Suprapubic skin (tissue), 3 donors: Measurements from ENCODE around the gene MAPK7.

ENCODE experiments used
- CTCF ChIP-seq, 2 donors: fragments of 200-600 bp in 1 of 2; fragments of 450-650 bp in 1 of 2; sonication (generic) in 1 of 2; IDR thresholded peaks; one replicate each; pipeline ENCODE4 v1.5.1; 2016 to 2019; ENCODE audit warnings: antibody characterized with exemption in 2 of 2, mild to moderate bottlenecking in 1 of 2, moderate library complexity in 1 of 2
- EP300 ChIP-seq: sonication (generic); formaldehyde crosslinking; IDR thresholded peaks from one replicate; pipeline ENCODE4 v1.6.1; 2017; ENCODE audit warnings: antibody characterized with exemption
- POLR2A ChIP-seq, 2 donors: fragments of 450-650 bp; IDR thresholded peaks; one replicate each; pipeline ENCODE4 v1.6.1; 2017; ENCODE audit warnings: antibody characterized with exemption in 2 of 2, mild to moderate bottlenecking in 2 of 2, moderate library complexity in 2 of 2

GRCh38 chr17:19370493-19370960 is 7.8 kb upstream of the MAPK7 start:
- TF ChIP-seq EP300 = no peak
- TF ChIP-seq CTCF (IDR thresholded peaks at IDR 0.05) = no peak
- TF ChIP-seq POLR2A (IDR thresholded peaks at IDR 0.05) = no peak
